A549 treated with CORT108297 at 1 μM for 4 hours (cell line): Measurements from ENCODE around the gene MYADML2. TPM values are rescaled to one million over a fixed set of nuclear protein-coding genes. Genes with fewer than 3 reads are reported as not detected.

Source experiments
- total RNA-seq: library from RNA; stranded (reverse); fragments of 200-300 nt; extraction: Qiagen RNA extraction; gene quantifications from 5 replicates; pipeline ENCODE4 v1.2.3, GENCODE V29; 2022

Gene MYADML2, protein sequence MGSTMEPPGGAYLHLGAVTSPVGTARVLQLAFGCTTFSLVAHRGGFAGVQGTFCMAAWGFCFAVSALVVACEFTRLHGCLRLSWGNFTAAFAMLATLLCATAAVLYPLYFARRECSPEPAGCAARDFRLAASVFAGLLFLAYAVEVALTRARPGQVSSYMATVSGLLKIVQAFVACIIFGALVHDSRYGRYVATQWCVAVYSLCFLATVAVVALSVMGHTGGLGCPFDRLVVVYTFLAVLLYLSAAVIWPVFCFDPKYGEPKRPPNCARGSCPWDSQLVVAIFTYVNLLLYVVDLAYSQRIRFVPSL
- total RNA-seq = not detected in 5 replicates

DNA sequence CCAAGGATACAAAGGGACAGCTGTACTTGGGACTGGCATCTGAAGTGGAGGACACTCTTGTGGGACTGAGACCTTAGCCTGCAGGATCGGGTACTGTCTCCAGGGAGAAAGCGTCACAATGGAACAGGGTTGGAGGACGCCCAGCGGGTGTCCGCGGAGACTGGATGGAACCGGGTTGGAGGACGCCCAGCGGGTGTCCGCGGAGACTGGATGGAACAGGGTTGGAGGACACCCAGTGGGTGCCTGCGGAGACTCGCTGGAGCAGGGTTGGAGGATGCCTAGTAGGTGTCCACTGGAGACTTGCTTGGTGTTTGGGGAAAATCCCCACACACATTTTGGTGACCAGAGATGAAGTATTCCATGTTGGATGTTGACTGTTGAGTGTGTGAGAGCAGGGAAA is at the start of gene MYADML2:
TSS of gene MYADML2 (minus strand) at position 45 of the 400 bp plus-strand sequence. CDS start 5,492 bp downstream, outside the sequence.

GRCh38 chr17:81977211-81977808 is 30.3 kb upstream of the MYADML2 start, which contains the start of gene ASPSCR1:
Gene ASPSCR1 (plus strand): TSS chr17:81977629. CDS start chr17:81977647, 18 bp downstream.

GRCh38 chr17:81961087-81961511 is 14.1 kb upstream of the MYADML2 start, which contains the start of gene NOTUM:
Gene NOTUM (minus strand): TSS chr17:81961187. CDS start chr17:81960909, 278 bp downstream.

GRCh38 chr17:81927653-81928543 is 19.1 kb downstream of the MYADML2 start, which contains the start of gene MAFG:
Gene MAFG (minus strand): TSS chr17:81927735. CDS start chr17:81923185, 4,550 bp downstream.

DNA sequence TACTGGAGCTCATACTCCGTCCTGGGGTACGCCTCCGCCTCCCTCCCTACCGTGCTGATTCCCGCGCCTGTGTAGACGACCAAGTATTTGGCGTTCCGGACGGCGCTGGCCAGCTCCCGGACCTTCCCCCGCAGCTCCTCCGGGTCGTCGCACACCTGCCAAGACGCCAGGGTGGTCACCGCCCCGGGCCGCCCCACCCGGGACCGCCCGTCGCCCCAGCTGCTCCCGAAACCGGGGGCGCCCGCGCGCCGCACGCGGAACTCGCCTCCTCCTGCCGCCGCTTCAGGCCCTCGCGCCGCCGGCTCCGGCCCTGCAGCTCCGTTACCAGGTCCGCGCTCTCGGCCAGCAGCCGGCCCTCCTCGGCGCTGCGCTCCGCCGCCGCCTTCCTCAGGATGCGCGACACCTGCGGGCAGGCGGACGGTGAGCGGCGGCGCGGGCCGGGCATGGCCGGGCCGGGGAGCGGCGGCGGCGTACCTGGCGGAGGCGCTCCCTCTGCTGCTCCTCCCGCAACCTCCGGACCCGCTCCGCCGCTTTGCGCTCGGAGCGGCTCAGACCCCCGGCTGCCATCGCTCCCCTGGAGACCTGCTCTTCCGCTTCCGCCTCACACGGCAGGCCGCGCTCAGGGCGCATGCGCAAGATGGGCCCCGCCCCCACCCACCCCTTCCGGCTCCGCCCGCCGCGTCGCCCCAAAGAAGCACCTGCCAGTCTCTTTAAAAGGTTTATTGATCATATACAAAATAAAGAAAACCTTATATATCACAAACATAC is 29.3 kb downstream of the MYADML2 start, which contains the start of gene SIRT7:
TSS of gene SIRT7 (minus strand) at position 612 of the 768 bp plus-strand sequence. CDS start at position 567, 45 bp downstream.

GRCh38 chr17:81911277-81911961 is 35.6 kb downstream of the MYADML2 start, which contains the start of gene PCYT2:
Gene PCYT2 (minus strand): TSS chr17:81911399. CDS start chr17:81911355, 44 bp downstream.

DNA sequence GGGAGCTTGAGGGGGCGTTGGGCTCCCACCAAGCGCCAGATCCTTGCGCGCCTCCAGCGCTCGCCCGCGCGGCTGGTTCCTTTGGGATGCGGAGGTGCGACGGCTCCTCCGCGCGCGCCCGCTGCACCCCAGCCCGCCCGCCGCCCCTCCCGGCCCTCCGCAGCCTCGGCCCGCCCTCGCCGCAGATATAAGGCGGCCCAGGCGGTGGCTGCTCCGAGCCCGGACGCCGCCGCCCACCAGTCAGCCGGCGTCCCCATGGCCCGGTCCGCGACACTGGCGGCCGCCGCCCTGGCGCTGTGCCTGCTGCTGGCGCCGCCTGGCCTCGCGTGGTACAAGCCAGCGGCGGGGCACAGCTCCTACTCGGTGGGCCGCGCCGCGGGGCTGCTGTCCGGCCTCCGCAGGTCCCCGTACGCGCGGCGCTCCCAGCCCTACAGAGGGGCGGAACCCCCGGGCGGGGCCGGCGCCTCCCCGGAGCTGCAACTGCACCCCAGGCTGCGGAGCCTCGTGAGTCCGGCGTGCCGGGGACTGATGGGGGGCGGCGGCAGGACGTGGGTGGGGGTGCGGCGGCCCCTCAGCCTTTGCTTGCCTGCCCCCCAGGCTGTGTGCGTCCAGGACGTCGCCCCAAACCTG is 44.9 kb downstream of the MYADML2 start, which contains the start of gene NPB:
TSS of gene NPB (plus strand) at position 216 of the 630 bp plus-strand sequence. CDS start at position 256, 40 bp downstream.

Other genes with a start within 250 kb of the MYADML2 start
- gene MRPL12, start 243.9 kb downstream of the MYADML2 start, total RNA-seq = 218 to 333 TPM (median 307 TPM) in 5 replicates
- 27.8 to 48.8 TPM (median 47.9 TPM) in 5 replicates for gene SLC25A10, start 234.9 kb downstream of the MYADML2 start, total RNA-seq
- 0.17 to 0.50 TPM (median 0.23 TPM) in 5 replicates for gene GCGR, start 143.1 kb downstream of the MYADML2 start, total RNA-seq
- gene MCRIP1, start 113.9 kb downstream of the MYADML2 start, total RNA-seq = 78.0 to 115 TPM (median 102 TPM) in 5 replicates
- gene PPP1R27, start 112.2 kb downstream of the MYADML2 start, total RNA-seq = 0.10 to 0.43 TPM (median 0.17 TPM) in 4 of 5 replicates, not detected in the other
- gene P4HB, start 86.7 kb downstream of the MYADML2 start, total RNA-seq = 690 to 732 TPM (median 705 TPM) in 5 replicates
- 603 to 678 TPM (median 626 TPM) in 5 replicates for gene ARHGDIA, start 75.9 kb downstream of the MYADML2 start, total RNA-seq
- 170 to 255 TPM (median 241 TPM) in 5 replicates for gene ALYREF, start 55.6 kb downstream of the MYADML2 start, total RNA-seq
- 182 to 330 TPM (median 298 TPM) in 5 replicates for gene ANAPC11, start 55.5 kb downstream of the MYADML2 start, total RNA-seq
- gene NPB, start 45.0 kb downstream of the MYADML2 start, total RNA-seq = 0.51 to 0.77 TPM (median 0.61 TPM) in 5 replicates
- gene PCYT2, start 35.8 kb downstream of the MYADML2 start, total RNA-seq = 12.9 to 17.1 TPM (median 16.7 TPM) in 5 replicates
- gene SIRT7, start 29.1 kb downstream of the MYADML2 start, total RNA-seq = 28.6 to 46.2 TPM (median 44.4 TPM) in 5 replicates
- gene MAFG, start 19.5 kb downstream of the MYADML2 start, total RNA-seq = 29.9 to 49.3 TPM (median 41.7 TPM) in 5 replicates
- gene PYCR1, start 9.9 kb downstream of the MYADML2 start, total RNA-seq = 66.6 to 94.6 TPM (median 92.7 TPM) in 5 replicates
- gene NOTUM, start 14.0 kb upstream of the MYADML2 start, total RNA-seq = 0.30 to 0.57 TPM (median 0.45 TPM) in 5 replicates
- gene ASPSCR1, start 30.4 kb upstream of the MYADML2 start, total RNA-seq = 23.6 to 32.1 TPM (median 29.2 TPM) in 5 replicates
- gene CENPX, start 75.6 kb upstream of the MYADML2 start, total RNA-seq = 148 to 219 TPM (median 196 TPM) in 5 replicates
- gene LRRC45, start 76.1 kb upstream of the MYADML2 start, total RNA-seq = 10.5 to 20.2 TPM (median 16.2 TPM) in 5 replicates
- gene RAC3, start 84.4 kb upstream of the MYADML2 start, total RNA-seq = 22.8 to 41.7 TPM (median 37.9 TPM) in 5 replicates
- 64.0 to 107 TPM (median 101 TPM) in 5 replicates for gene DCXR, start 90.5 kb upstream of the MYADML2 start, total RNA-seq
- gene RFNG, start 104.6 kb upstream of the MYADML2 start, total RNA-seq = 16.5 to 27.3 TPM (median 26.4 TPM) in 5 replicates
- gene GPS1, start 104.7 kb upstream of the MYADML2 start, total RNA-seq = 100 to 150 TPM (median 145 TPM) in 5 replicates
- gene DUS1L, start 118.6 kb upstream of the MYADML2 start, total RNA-seq = 77.1 to 164 TPM (median 141 TPM) in 5 replicates
- gene FASN, start 151.0 kb upstream of the MYADML2 start, total RNA-seq = 100 to 142 TPM (median 139 TPM) in 5 replicates